ENCODE data around the gene MTUS2.

DNA sequence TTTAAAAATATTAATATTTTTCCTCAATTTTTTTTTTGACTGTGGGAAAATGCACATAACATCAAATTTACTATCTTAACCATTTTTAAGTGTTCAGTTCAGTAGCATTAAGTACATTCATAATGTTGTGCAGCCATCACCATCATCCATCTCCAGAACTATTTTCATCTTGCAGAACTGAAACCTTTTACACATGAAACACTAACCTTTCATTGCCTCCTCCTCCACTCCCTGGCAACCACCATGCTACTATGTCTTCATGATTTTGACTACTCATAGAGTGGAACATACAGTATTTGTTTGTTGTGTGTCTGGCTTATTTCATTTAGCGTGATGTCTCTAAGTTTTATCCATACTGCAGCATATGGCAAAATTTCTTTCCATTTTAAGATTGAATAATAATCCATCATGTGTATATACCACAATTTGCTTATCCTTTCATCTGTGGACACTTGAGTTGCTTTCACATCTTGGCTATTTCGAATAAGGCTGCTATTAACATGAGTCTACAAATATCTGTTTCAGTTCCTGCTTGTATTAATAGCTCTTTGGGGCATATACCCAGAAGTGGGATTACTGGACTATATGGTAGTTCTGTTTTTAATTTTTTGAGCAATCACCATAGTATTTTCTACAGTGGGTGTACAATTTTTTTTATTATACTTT, 376.4 kb downstream of the MTUS2 start:
- no peak for TF ChIP-seq EZH2 (IDR thresholded peaks at IDR 0.05; ENCODE audit: low read length, missing control alignments)
- TF ChIP-seq, protein P1, sequence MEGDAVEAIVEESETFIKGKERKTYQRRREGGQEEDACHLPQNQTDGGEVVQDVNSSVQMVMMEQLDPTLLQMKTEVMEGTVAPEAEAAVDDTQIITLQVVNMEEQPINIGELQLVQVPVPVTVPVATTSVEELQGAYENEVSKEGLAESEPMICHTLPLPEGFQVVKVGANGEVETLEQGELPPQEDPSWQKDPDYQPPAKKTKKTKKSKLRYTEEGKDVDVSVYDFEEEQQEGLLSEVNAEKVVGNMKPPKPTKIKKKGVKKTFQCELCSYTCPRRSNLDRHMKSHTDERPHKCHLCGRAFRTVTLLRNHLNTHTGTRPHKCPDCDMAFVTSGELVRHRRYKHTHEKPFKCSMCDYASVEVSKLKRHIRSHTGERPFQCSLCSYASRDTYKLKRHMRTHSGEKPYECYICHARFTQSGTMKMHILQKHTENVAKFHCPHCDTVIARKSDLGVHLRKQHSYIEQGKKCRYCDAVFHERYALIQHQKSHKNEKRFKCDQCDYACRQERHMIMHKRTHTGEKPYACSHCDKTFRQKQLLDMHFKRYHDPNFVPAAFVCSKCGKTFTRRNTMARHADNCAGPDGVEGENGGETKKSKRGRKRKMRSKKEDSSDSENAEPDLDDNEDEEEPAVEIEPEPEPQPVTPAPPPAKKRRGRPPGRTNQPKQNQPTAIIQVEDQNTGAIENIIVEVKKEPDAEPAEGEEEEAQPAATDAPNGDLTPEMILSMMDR (conservative IDR thresholded peaks at IDR 0.05 in 1 of 2, IDR thresholded peaks at IDR 0.05 in 1 of 2; ENCODE audit: low read depth in 1 of 2, low read length in 2 of 2): no peak
